ENCODE measurements around the gene ABCA1. TPM values are rescaled to one million over a fixed set of nuclear protein-coding genes. Genes with fewer than 3 reads are reported as not detected.
"Not testable (repeated sequence)": the region's sequence is repeated elsewhere in the genome, so short reads cannot be mapped to it uniquely, and the experiment has no call there.

ABCA1 gene
- total RNA-seq, 1 donor from 2014 or later = 1.3 TPM

DNA sequence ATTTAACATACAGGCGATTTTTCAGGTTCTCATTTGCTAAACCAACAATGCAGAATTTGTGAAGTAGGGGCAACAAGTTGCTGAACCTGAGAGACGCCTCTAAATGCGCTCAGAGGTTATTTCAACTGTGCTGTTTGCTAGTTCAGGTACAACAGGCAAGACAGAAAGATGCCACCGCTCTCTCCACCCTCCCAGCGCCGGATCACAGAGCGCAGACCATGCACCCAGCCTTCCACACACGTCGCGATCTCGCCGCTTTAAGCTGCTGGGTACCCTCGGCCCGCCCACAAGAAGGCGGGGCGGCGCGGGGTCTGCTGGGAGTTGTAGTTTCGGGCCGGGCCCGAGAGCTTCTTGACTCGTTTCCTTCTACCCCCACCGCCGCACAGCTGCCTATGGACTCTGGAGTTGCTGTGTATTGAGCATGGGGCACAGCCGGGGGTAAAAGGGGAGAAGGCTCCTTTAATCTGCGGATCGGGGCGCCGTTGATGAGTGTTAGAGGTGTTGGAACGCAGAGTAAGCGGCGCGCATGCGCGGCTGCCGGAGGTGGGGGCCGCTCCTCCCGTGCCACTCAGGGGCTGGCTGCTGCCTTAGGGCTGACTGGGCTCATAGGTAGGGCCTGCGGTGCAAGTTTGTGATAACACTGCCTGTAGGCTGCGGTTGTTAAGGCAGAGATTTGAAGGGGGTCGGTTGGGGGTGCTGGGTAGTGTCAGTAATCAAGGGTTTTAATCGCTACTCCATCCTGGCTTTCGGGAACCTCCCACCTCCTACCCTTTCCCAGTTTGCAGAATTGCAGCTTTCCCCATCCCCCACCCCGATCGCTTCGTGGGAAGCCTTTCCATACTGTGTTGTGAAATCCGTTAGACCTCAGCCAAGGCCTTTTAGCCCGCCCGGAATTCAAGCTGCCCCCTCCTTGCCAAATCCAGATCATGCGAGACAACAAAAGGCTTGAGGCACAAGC, 40.3 kb upstream of the ABCA1 start:
- Mint-ChIP-seq H3K9me3 (no peaks in the 10 kb centered on the region), H3K27ac (peak overlapping the region; percentile 66), H3K27me3 (ENCODE audit: insufficient read depth) (peaks cover 21% of the 10 kb centered on the region), H3K4me1 (ENCODE audit: low read depth) (peaks cover 13% of the 10 kb centered on the region), H3K36me3 (ENCODE audit: low read depth) (no peaks in the 10 kb centered on the region), H3K4me3 (peak overlapping the region; percentile 92)
- DNase-seq (ENCODE audit: low spot score) = peak; percentile 84
- intact Hi-C loops (cut with micrococcal nuclease) = loop anchor here (1.0 to 10.0 kb wide), 9 partner anchors 8 to 874 kb away; partner anchors contain the start of genes ABCA1, FSD1L, SLC44A1 and SMC2

GRCh38 chr9:104963076-104963475, 35.1 kb upstream of the ABCA1 start:
- intact Hi-C loops (cut with micrococcal nuclease) = loop anchor here (10.0 kb wide), 2 partner anchors 732 to 868 kb away; partner anchors contain the start of genes SMC2 and TMEM38B
- Mint-ChIP-seq H3K36me3 (ENCODE audit: low read depth) (no peaks in the 10 kb centered on the region), H3K4me3 (no peak overlapping the region), H3K27ac (no peak overlapping the region), H3K27me3 (ENCODE audit: insufficient read depth) (no peaks in the 10 kb centered on the region), H3K9me3 (no peaks in the 10 kb centered on the region), H3K4me1 (ENCODE audit: low read depth) (peaks cover 44% of the 10 kb centered on the region)
- no peak for DNase-seq (ENCODE audit: low spot score)

DNA sequence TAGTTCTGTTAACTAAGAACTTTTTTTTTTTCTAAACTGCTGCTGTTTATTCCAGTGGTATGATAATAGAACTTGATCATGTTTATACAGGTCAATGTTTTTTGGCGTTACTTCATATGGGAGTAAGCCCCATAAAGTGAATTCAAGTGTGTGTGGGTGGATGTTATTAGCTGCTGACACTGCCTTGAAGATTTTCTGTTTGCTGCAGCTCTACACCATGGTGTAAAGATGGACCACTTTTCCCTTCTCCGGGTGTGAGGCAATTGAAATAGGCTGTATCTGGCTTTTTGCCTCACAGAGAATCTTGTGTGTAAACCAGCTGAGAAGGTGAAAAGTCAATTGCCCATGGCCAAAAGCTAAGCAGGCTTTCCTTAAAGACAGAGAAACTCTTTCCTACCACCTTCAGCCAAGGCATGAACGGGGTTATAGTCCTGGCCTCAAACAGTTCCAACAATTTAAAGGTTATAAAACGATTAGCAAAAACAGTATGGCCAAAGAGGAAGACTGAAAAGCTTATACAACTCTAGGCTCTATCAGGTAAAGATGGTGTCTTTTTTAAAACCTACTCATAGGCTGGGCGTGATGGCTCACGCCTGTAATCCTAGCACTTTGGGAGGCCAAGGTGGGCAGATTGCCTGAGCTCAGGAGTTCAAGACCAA, 33.9 kb upstream of the ABCA1 start:
- H3K4me1 Mint-ChIP-seq (ENCODE audit: low read depth) = peaks cover 47% of the 10 kb centered on the region
- no peaks in the 10 kb centered on the region for H3K27me3 Mint-ChIP-seq (ENCODE audit: insufficient read depth)
- H3K4me3 Mint-ChIP-seq = peak overlapping the region; percentile 19
- H3K9me3 Mint-ChIP-seq = no peaks in the 10 kb centered on the region
- intact Hi-C loops (cut with micrococcal nuclease) = loop anchor here (1.0 to 10.0 kb wide), 5 partner anchors 29 to 867 kb away; partner anchors contain the start of genes SLC44A1, SMC2 and TMEM38B
- DNase-seq (ENCODE audit: low spot score) = no peak
- H3K27ac Mint-ChIP-seq = no peak overlapping the region
- no peaks in the 10 kb centered on the region for H3K36me3 Mint-ChIP-seq (ENCODE audit: low read depth)

GRCh38 chr9:104961238-104961637, 33.3 kb upstream of the ABCA1 start:
- Mint-ChIP-seq H3K9me3 (no peaks in the 10 kb centered on the region), H3K27me3 (ENCODE audit: insufficient read depth) (no peaks in the 10 kb centered on the region), H3K36me3 (ENCODE audit: low read depth) (no peaks in the 10 kb centered on the region), H3K27ac (peak overlapping the region; percentile 41), H3K4me1 (ENCODE audit: low read depth) (peaks cover 47% of the 10 kb centered on the region), H3K4me3 (peak overlapping the region; percentile 19)
- peak; percentile 62 for DNase-seq (ENCODE audit: low spot score)
- intact Hi-C loops (cut with micrococcal nuclease) = loop anchor here (1.0 to 10.0 kb wide), 5 partner anchors 30 to 866 kb away; partner anchors contain the start of genes SLC44A1, SMC2 and TMEM38B

DNA sequence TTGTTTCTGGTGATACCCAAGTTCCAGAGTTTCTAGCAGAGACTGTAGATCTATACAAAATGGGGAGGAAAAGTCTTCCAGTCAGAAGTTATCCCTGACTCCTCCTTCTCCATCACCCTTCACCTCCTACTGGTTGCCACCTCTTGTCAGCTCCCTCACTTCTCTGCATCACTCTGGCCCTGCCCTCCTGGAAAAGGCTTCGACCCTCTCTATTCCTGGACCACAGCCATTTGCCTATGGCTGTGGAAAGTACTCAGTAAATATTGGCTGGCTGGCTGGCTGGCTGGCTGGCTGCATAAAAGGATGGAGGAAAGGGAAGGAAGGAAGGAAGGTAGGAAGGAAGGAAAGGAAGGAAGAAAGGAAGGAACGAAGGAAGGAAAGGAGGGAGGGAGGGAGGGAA, 32.7 kb upstream of the ABCA1 start:
- H3K4me3 Mint-ChIP-seq = peak overlapping the region; percentile 59
- no peaks in the 10 kb centered on the region for H3K9me3 Mint-ChIP-seq
- intact Hi-C loops (cut with micrococcal nuclease) = loop anchor here (1.0 to 10.0 kb wide), 6 partner anchors 8 to 866 kb away; partner anchors contain the start of genes SLC44A1, SMC2 and TMEM38B
- peak overlapping the region; percentile 58 for H3K27ac Mint-ChIP-seq
- H3K36me3 Mint-ChIP-seq (ENCODE audit: low read depth) = no peaks in the 10 kb centered on the region
- H3K27me3 Mint-ChIP-seq (ENCODE audit: insufficient read depth) = no peaks in the 10 kb centered on the region
- H3K4me1 Mint-ChIP-seq (ENCODE audit: low read depth) = peaks cover 47% of the 10 kb centered on the region
- no peak for DNase-seq (ENCODE audit: low spot score)

DNA sequence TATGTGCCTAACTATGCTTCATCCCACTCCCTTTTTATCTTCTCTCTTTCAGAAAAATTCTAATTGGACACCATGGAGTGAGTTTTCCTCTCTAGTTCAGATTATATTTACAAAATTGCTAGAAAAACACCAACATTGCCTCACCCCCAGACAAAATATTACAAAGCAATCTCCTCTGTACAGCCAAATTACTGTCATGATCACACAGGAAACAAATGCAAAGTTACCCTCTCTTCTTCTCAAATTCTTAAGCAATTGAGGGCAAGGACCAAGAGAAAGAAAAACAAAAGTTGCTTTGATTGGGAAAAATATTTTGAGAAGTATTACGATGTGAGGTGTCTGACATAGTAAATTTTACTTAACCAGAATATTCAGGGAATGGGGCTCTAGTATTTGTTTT, 30.8 kb upstream of the ABCA1 start:
- Mint-ChIP-seq H3K36me3 (ENCODE audit: low read depth) (no peaks in the 10 kb centered on the region), H3K4me1 (ENCODE audit: low read depth) (peaks cover 47% of the 10 kb centered on the region), H3K27ac (no peak overlapping the region), H3K27me3 (ENCODE audit: insufficient read depth) (no peaks in the 10 kb centered on the region), H3K4me3 (no peak overlapping the region), H3K9me3 (no peaks in the 10 kb centered on the region)
- intact Hi-C loops (cut with micrococcal nuclease) = no loop called here
- DNase-seq (ENCODE audit: low spot score) = no peak

DNA sequence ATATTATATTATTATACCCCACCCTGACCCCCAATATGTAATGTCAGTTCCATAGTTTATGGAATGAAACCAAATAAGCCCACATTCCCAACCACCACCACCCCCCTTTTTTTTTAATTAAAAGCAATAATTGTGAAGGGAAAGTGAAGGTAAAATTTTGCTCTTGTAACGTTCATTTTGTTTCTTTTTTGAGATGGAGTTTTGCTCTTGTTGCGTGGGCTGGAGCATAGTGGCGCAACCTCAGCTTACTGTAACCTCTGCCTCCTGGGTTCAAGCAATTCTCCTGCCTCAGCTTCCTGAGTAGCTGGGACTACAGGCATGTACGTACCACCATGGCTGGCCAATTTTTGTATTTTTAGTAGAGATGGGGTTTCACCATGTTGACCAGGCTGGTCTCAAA, 30.1 kb upstream of the ABCA1 start:
- H3K4me1 Mint-ChIP-seq (ENCODE audit: low read depth) = peaks cover 46% of the 10 kb centered on the region
- H3K9me3 Mint-ChIP-seq; DNase-seq (ENCODE audit: low spot score); H3K27ac Mint-ChIP-seq; H3K36me3 Mint-ChIP-seq (ENCODE audit: low read depth); H3K27me3 Mint-ChIP-seq (ENCODE audit: insufficient read depth); intact Hi-C loops (cut with micrococcal nuclease); H3K4me3 Mint-ChIP-seq: not testable (repeated sequence)

- H3K9me3 Mint-ChIP-seq = no peaks in the 10 kb centered on the region
- H3K27me3 Mint-ChIP-seq (ENCODE audit: insufficient read depth) = no peaks in the 10 kb centered on the region
- no peak for DNase-seq (ENCODE audit: low spot score)
- H3K4me1 Mint-ChIP-seq (ENCODE audit: low read depth) = peaks cover 6% of the 10 kb centered on the region
- no peak overlapping the region for H3K27ac Mint-ChIP-seq
- H3K4me3 Mint-ChIP-seq = no peak overlapping the region
- H3K36me3 Mint-ChIP-seq (ENCODE audit: low read depth) = no peaks in the 10 kb centered on the region
- intact Hi-C loops (cut with micrococcal nuclease) = no loop called here
Measured at GRCh38 chr9:104951487-104951886, 23.5 kb upstream of the ABCA1 start.

GRCh38 chr9:104950838-104951237, 22.9 kb upstream of the ABCA1 start:
- Mint-ChIP-seq H3K4me1 (ENCODE audit: low read depth) (peaks cover 6% of the 10 kb centered on the region), H3K27ac (no peak overlapping the region), H3K4me3 (no peak overlapping the region), H3K9me3 (no peaks in the 10 kb centered on the region), H3K36me3 (ENCODE audit: low read depth) (no peaks in the 10 kb centered on the region), H3K27me3 (ENCODE audit: insufficient read depth) (no peaks in the 10 kb centered on the region)
- intact Hi-C loops (cut with micrococcal nuclease) = no loop called here
- DNase-seq (ENCODE audit: low spot score) = no peak

DNA sequence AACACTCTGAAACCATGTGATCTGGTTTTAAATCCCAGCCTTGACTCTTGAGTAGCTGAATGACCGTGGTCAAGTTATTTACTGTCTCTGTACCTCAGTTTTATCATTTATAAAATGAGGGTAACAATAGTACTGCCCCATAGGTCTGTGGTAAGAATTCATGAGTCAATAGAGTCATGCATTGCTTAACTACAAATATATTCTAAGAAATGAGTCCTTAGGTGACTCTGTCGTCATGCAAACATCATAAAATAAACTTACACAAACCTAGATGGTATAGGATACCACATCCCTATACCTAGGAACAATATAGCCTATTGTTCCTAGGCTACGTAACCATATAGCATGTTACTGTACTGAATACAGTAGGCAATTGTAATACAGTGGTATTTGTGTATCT, 20.3 kb upstream of the ABCA1 start:
- Mint-ChIP-seq H3K4me1 (ENCODE audit: low read depth) (peaks cover 6% of the 10 kb centered on the region), H3K36me3 (ENCODE audit: low read depth) (no peaks in the 10 kb centered on the region), H3K4me3 (no peak overlapping the region), H3K27me3 (ENCODE audit: insufficient read depth) (no peaks in the 10 kb centered on the region), H3K9me3 (no peaks in the 10 kb centered on the region), H3K27ac (no peak overlapping the region)
- no peak for DNase-seq (ENCODE audit: low spot score)
- intact Hi-C loops (cut with micrococcal nuclease) = no loop called here

DNA sequence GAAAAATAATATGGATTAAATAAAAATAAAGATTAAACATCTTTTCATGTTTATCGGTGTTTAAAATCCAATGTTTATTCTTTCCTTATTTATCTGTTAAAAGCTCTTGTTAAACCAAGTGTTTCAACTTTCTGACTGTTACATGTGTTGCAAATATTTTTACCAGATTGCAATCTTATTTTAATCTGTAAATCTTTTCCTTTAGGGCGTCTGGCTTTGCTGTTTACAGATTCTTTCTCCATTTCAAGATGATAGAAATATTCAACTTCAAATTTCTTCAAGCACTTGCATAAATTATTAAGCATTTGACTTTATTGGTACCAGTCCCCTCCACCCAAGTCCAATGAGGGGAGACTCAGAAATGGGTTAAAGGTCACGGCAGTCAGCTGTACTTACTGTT, 16.9 kb upstream of the ABCA1 start:
- no peak overlapping the region for H3K4me3 Mint-ChIP-seq
- H3K27ac Mint-ChIP-seq = no peak overlapping the region
- DNase-seq (ENCODE audit: low spot score) = no peak
- no peaks in the 10 kb centered on the region for H3K36me3 Mint-ChIP-seq (ENCODE audit: low read depth)
- peaks cover 14% of the 10 kb centered on the region for H3K4me1 Mint-ChIP-seq (ENCODE audit: low read depth)
- intact Hi-C loops (cut with micrococcal nuclease) = no loop called here
- H3K9me3 Mint-ChIP-seq = no peaks in the 10 kb centered on the region
- peaks cover 2% of the 10 kb centered on the region for H3K27me3 Mint-ChIP-seq (ENCODE audit: insufficient read depth)

- Mint-ChIP-seq H3K36me3 (ENCODE audit: low read depth) (no peaks in the 10 kb centered on the region), H3K4me3 (no peak overlapping the region), H3K27me3 (ENCODE audit: insufficient read depth) (peaks cover 2% of the 10 kb centered on the region), H3K9me3 (no peaks in the 10 kb centered on the region), H3K4me1 (ENCODE audit: low read depth) (peaks cover 14% of the 10 kb centered on the region), H3K27ac (no peak overlapping the region)
- no peak for DNase-seq (ENCODE audit: low spot score)
- intact Hi-C loops (cut with micrococcal nuclease) = no loop called here
Measured at GRCh38 chr9:104944356-104944755, 16.4 kb upstream of the ABCA1 start.

DNA sequence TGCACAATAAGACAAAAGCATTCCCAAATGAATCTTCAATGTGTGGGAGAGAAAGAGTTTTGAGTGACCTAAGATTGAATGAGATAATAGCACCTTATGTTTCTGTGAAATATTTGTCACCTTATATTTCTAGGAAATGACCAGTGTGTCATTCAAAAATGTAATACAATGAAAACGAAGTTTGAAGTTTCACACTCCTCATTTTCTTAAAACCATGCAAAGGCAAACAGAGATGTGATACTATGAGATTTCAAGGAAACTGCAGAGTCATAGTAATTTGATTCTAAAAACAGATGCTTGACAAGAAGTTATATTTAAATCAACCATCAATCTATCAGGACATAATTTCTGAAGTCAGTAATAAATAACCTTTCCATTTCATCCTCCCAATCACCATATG, 13.6 kb upstream of the ABCA1 start:
- peaks cover 2% of the 10 kb centered on the region for H3K27me3 Mint-ChIP-seq (ENCODE audit: insufficient read depth)
- H3K9me3 Mint-ChIP-seq = no peaks in the 10 kb centered on the region
- intact Hi-C loops (cut with micrococcal nuclease) = loop anchor here (2.0 kb wide), 1 partner anchor 15 kb away; no protein-coding TSS in a partner anchor
- no peak overlapping the region for H3K27ac Mint-ChIP-seq
- no peak overlapping the region for H3K4me3 Mint-ChIP-seq
- H3K36me3 Mint-ChIP-seq (ENCODE audit: low read depth) = no peaks in the 10 kb centered on the region
- peaks cover 8% of the 10 kb centered on the region for H3K4me1 Mint-ChIP-seq (ENCODE audit: low read depth)
- DNase-seq (ENCODE audit: low spot score) = no peak
